Peyer's patch (tissue), 4 donors: ENCODE results near the gene TARM1. TPM values are rescaled to one million over a fixed set of nuclear protein-coding genes. Genes with fewer than 3 reads are reported as not detected.
"Not testable (repeated sequence)": the region's sequence is repeated elsewhere in the genome, so short reads cannot be mapped to it uniquely, and the experiment has no call there.

Experiments
- DNase-seq, 3 donors: peaks; one replicate each; pipeline ENCODE4 v3.0.0-alpha.2; 2017 to 2019
- H3K27ac ChIP-seq, 4 donors: fragments of 200-600 bp; sonication (generic); one replicate each; pipeline ENCODE4 v1.5.1; 2016 to 2019
- H3K27me3 ChIP-seq, 2 donors: fragments of 200-600 bp; sonication (generic); one replicate each; pipeline ENCODE4 v1.5.1; 2019
- H3K36me3 ChIP-seq, 3 donors: fragments of 200-600 bp; sonication (generic); one replicate each; pipeline ENCODE4 v1.5.1; 2016 to 2019
- H3K4me1 ChIP-seq, 4 donors: fragments of 200-600 bp; sonication (generic); one replicate each; pipeline ENCODE4 v1.5.1; 2016 to 2019
- H3K4me3 ChIP-seq, 4 donors: fragments of 200-600 bp; sonication (generic); 1 replicate in 3 of 4; 2 replicates in 1 of 4; pipeline ENCODE4 v1.5.1; 2016 to 2019; ENCODE audit warnings: mild to moderate bottlenecking in 1 of 4
- H3K9me3 ChIP-seq, 4 donors: fragments of 200-600 bp; sonication (generic); one replicate each; pipeline ENCODE4 v1.5.1; 2016 to 2019; ENCODE audit warnings: mild to moderate bottlenecking in 1 of 4
- CTCF ChIP-seq, 6 experiments: fragments of 450-650 bp in 4 of 6; fragments of 200-600 bp in 2 of 6; sonication (generic) in 1 of 6; IDR thresholded peaks; one replicate each; pipeline ENCODE4 v1.5.1; 2017 to 2019; ENCODE audit warnings: antibody characterized with exemption in 6 of 6, mild to moderate bottlenecking in 3 of 6, moderate library complexity in 1 of 6
- POLR2A ChIP-seq, 2 donors: fragments of 450-650 bp; IDR thresholded peaks; one replicate each; pipeline ENCODE4 v1.5.1; 2017; ENCODE audit warnings: antibody characterized with exemption in 2 of 2, mild to moderate bottlenecking in 2 of 2, moderate library complexity in 2 of 2
- total RNA-seq, 4 donors: library from RNA; depleted of rRNA; stranded (reverse); fragments of >200 nt; gene quantifications; one replicate each; pipeline ENCODE4 v1.1.0, GENCODE V29; 2016

TARM1 gene
- total RNA-seq, 4 donors from 2014 or later: not detected

GRCh38 chr19:54105796-54106195, 24.6 kb upstream of the TARM1 start:
- Histone ChIP-seq H3K9me3 (no peaks in the 10 kb centered on the region), H3K27me3 (no peaks in the 10 kb centered on the region), H3K36me3 (peaks cover 0 to 56% (median 0%) of the 10 kb centered on the region in 3 donors), H3K27ac (no peak overlapping the region), H3K4me1 (peaks cover 0 to 17% (median 7%) of the 10 kb centered on the region in 4 donors), H3K4me3 (no peak overlapping the region)
- TF ChIP-seq CTCF (IDR thresholded peaks at IDR 0.05) (no peak), POLR2A (IDR thresholded peaks at IDR 0.05) (no peak)
- peak in 1 of 3 donors; percentile 9 for DNase-seq

GRCh38 chr19:54104998-54105715, 24.0 kb upstream of the TARM1 start:
- peaks cover 0 to 17% (median 7%) of the 10 kb centered on the region in 4 donors for H3K4me1 ChIP-seq
- no peak for TF ChIP-seq CTCF (IDR thresholded peaks at IDR 0.05)
- DNase-seq: peak in 1 of 3 donors; percentile 39
- no peak overlapping the region for H3K4me3 ChIP-seq
- H3K36me3 ChIP-seq: peaks cover 0 to 50% (median 0%) of the 10 kb centered on the region in 3 donors
- H3K27me3 ChIP-seq: no peaks in the 10 kb centered on the region
- no peak overlapping the region for H3K27ac ChIP-seq
- no peaks in the 10 kb centered on the region for H3K9me3 ChIP-seq

GRCh38 chr19:54102421-54103169, 21.4 kb upstream of the TARM1 start, which contains the start of gene NDUFA3:
Gene NDUFA3 (plus strand): TSS chr19:54102855. CDS start chr19:54102879, 24 bp downstream.
- Histone ChIP-seq H3K9me3 (no peaks in the 10 kb centered on the region), H3K4me3 (peak within 1 kb of the TSS; percentile 63 to 92 (median 83)), H3K36me3 (peaks cover 0 to 24% (median 0%) of the 10 kb centered on the region in 3 donors), H3K27me3 (no peaks in the 10 kb centered on the region), H3K4me1 (peaks cover 0 to 17% (median 7%) of the 10 kb centered on the region in 4 donors), H3K27ac (peak within 1 kb of the TSS; percentile 56 to 81 (median 66))
- DNase-seq: peak; percentile 96 to 99 (median 97)
- peak; percentile 73 to 75 for TF ChIP-seq POLR2A (IDR thresholded peaks at IDR 0.05)
- TF ChIP-seq CTCF (IDR thresholded peaks at IDR 0.05): no peak

- Histone ChIP-seq H3K27ac (no peak within 1 kb of the TSS), H3K27me3 (no peaks in the 10 kb centered on the region), H3K9me3 (no peaks in the 10 kb centered on the region), H3K36me3 (peaks cover 0 to 4% (median 0%) of the 10 kb centered on the region in 3 donors), H3K4me3 (no peak within 1 kb of the TSS), H3K4me1 (peaks cover 0 to 22% (median 11%) of the 10 kb centered on the region in 4 donors)
- peak in 1 of 3 donors; percentile 47 for DNase-seq
- TF ChIP-seq CTCF (IDR thresholded peaks at IDR 0.05): no peak
- TF ChIP-seq POLR2A (IDR thresholded peaks at IDR 0.05): no peak
Measured at GRCh38 chr19:54100561-54100960, 19.4 kb upstream of the TARM1 start, which contains the start of gene OSCAR. Gene OSCAR (minus strand): TSS chr19:54100803. CDS start chr19:54100792, 11 bp downstream.

GRCh38 chr19:54099903-54100255, 18.7 kb upstream of the TARM1 start:
- H3K4me3 ChIP-seq, H3K9me3 ChIP-seq, H3K27ac ChIP-seq, H3K36me3 ChIP-seq, H3K27me3 ChIP-seq: not testable (repeated sequence)
- peak in 1 of 3 donors; percentile 24 for DNase-seq
- peaks cover 0 to 29% (median 12%) of the 10 kb centered on the region in 4 donors for H3K4me1 ChIP-seq
